Loucy (cell line): Measurements from ENCODE around the gene SLC1A6.

Source experiments
- EZH2phosphoT487 ChIP-seq: fragments of 200-600 bp; IDR thresholded peaks from 2 replicates; pipeline ENCODE4 v1.6.1; 2018; ENCODE audit warnings: antibody characterized with exemption, mild to moderate bottlenecking, moderate library complexity, borderline replicate concordance
- TF ChIP-seq, protein P1 (sequence below): fragments of 200-600 bp; sonication (generic); conservative IDR thresholded peaks from 2 replicates; pipeline ENCODE4 v1.5.1; 2014; ENCODE audit warnings: mild to moderate bottlenecking, antibody characterized with exemption, low read length

GRCh38 chr19:14940266-14940665 lies 39.4 kb downstream of the SLC1A6 start:
- TF ChIP-seq, protein P1, sequence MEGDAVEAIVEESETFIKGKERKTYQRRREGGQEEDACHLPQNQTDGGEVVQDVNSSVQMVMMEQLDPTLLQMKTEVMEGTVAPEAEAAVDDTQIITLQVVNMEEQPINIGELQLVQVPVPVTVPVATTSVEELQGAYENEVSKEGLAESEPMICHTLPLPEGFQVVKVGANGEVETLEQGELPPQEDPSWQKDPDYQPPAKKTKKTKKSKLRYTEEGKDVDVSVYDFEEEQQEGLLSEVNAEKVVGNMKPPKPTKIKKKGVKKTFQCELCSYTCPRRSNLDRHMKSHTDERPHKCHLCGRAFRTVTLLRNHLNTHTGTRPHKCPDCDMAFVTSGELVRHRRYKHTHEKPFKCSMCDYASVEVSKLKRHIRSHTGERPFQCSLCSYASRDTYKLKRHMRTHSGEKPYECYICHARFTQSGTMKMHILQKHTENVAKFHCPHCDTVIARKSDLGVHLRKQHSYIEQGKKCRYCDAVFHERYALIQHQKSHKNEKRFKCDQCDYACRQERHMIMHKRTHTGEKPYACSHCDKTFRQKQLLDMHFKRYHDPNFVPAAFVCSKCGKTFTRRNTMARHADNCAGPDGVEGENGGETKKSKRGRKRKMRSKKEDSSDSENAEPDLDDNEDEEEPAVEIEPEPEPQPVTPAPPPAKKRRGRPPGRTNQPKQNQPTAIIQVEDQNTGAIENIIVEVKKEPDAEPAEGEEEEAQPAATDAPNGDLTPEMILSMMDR, result no peak
- TF ChIP-seq EZH2phosphoT487, result no peak
